Fibroblast of mammary gland (primary cell): ENCODE results near the gene IKZF2.

Experiments used
- DNase-seq: peaks from one replicate; pipeline ENCODE4 v3.0.0-alpha.2; 2010; ENCODE audit warnings: low read depth
- H3K4me3 ChIP-seq: 2 replicates; pipeline ENCODE4 v1.5.1; 2011; ENCODE audit warnings: low read depth, mild to moderate bottlenecking, low read length, moderate library complexity; ENCODE audit not compliant: control insufficient read depth
- TF ChIP-seq, protein P1 (sequence below): conservative IDR thresholded peaks from 2 replicates; pipeline ENCODE4 v1.5.1; 2011; ENCODE audit warnings: low read depth, low read length, inconsistent platforms; ENCODE audit not compliant: control insufficient read depth, insufficient read depth

Gene IKZF2

DNA sequence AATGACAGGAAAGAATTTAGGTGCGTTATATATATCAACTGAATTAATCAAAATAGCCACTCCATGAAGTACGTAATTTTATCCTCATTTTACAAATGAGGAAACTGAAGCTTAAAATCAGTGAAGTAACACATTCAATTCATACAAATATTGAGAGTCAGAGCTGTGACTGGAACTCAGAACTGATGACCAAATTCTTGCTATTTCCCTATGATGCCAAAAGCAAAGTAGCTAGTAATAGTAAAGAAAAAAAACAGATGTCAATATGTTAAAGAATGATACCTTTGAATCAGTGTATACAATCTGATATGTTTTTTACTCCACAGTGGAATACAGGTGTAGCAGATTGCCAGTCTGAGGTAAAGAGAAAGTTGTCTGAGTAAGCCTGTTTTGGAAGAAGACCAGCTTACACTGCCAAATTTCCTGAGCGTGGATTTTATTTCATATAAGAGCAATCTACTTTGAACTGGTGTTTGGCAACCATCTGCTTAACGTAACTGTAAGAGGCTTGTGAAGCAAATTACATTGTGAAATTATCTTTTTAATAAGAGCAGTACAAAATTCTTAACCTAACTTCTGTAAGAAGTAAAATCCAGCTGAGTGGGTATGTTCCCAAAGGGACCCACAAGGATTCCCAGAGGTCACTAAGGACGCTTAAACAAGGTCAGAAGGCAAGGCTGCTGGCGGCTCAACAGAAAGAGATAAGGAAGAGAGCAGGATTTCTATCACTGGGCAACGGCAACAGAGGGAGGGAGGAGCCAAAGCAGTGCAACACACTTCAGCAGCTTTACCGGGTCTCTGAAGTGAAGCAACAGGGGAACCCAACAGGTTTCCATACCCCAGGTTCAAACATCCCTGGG lies 85.6 kb downstream of the IKZF2 start:
- DNase-seq: peak; percentile 53

DNA sequence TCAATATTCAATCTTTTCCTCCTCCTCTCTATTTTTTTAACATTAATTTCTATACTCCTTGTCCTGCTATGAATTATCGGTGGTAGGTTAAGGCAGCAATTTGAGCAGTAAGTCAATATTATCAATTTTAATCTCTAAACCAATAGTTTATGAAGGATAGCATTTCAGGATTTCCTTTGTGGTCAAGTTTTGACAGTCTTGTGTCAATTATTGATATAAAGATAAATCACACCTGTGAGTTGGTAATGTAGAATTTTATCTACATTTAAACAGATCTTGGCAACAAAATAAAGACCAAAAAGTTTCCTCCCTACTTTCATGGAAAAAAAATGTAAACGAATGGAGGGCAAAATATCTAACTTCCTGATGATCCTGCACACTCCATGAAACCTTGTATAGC lies 87.3 kb downstream of the IKZF2 start:
- TF ChIP-seq, protein P1, sequence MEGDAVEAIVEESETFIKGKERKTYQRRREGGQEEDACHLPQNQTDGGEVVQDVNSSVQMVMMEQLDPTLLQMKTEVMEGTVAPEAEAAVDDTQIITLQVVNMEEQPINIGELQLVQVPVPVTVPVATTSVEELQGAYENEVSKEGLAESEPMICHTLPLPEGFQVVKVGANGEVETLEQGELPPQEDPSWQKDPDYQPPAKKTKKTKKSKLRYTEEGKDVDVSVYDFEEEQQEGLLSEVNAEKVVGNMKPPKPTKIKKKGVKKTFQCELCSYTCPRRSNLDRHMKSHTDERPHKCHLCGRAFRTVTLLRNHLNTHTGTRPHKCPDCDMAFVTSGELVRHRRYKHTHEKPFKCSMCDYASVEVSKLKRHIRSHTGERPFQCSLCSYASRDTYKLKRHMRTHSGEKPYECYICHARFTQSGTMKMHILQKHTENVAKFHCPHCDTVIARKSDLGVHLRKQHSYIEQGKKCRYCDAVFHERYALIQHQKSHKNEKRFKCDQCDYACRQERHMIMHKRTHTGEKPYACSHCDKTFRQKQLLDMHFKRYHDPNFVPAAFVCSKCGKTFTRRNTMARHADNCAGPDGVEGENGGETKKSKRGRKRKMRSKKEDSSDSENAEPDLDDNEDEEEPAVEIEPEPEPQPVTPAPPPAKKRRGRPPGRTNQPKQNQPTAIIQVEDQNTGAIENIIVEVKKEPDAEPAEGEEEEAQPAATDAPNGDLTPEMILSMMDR: no peak
- DNase-seq: no peak
- H3K4me3 ChIP-seq: no peak overlapping the region

More for the DNA sequence above, 85.6 kb downstream of the IKZF2 start:
- TF ChIP-seq, protein P1: no peak
- no peak overlapping the region for H3K4me3 ChIP-seq

DNA sequence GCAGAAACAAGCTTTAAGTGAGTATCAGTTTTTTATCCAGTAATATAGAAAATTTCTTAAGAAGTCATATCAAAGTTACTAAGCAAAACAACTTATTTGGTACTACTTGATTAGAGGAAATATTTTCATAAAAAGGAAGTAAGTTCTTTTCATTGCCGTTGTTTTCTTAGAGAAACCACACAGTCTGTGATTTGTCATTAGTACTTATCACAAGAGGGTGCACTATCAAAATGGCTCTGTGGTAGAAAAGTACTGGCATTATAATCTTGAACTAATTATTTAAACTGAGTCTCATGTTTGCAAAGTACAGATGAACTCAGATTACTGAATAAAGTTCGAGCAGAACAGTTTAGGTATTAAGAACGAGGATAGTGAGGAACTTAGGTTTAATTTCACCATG lies 93.4 kb downstream of the IKZF2 start:
- DNase-seq: no peak
- no peak overlapping the region for H3K4me3 ChIP-seq
- TF ChIP-seq, protein P1: no peak

DNA sequence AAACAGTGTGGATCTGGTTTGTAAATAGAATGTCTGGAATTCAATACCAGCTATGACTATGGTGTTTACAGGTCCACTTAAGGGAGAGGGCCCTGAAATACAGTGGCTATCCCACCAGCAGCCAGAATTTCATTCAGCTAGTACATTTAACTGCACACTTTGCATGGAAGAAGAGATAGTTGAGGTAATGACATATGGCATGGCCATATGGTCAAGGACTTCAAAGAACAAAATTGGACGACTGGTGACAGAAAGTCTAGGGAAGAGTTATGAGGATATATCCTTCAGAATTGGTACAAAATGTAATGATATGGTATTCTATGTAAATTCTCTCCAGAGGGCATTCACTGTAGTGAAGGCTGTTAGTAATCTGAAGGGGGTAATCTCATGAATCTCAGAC lies 105.0 kb downstream of the IKZF2 start:
- DNase-seq: no peak
- no peak overlapping the region for H3K4me3 ChIP-seq
- TF ChIP-seq, protein P1: no peak

DNA sequence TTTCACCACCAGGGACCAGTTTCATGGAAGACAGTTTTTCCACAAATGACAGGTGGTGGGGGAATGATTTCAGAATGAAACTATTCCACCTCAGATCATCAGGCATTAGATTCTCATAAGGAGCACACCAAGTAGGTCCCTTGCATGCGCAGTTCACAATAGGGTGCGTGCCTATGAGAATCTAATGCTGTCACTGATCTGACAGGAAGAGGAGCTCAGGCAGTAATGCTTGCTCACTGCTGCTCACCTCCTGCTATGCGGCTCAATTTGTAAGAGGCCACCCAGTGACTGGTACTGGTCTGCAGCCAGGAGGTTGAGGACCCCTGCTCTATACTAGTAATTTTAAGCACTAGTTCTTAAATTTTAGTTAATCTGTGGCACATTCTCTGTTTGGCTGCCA lies 107.8 kb downstream of the IKZF2 start:
- TF ChIP-seq, protein P1: no peak
- no peak overlapping the region for H3K4me3 ChIP-seq
- DNase-seq: no peak

DNA sequence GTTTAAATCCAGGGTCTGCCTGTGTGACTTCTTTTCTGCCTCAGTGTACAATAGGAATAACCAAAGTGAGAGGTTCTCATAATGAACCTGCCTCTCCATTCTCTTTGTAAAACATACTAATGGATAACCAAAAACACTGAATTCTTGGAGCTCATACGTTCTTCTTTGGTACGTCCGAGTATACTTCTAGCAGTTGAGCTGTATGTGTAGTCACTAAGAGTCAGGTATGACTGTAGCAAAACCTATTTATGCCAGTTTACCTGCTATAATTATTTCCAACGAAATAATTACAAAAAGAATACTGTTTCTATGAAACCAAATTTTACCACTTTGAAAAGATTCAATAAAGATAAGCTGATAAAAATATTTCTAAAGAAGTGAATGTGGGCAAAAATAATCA lies 109.2 kb downstream of the IKZF2 start:
- DNase-seq: no peak
- TF ChIP-seq, protein P1: no peak
- H3K4me3 ChIP-seq: no peak overlapping the region
